Pulmonary artery endothelial cell (primary cell): Measurements from ENCODE around the gene DRAP1. TPM values are rescaled to one million over a fixed set of nuclear protein-coding genes. Genes with fewer than 3 reads are reported as not detected.
"Not testable (repeated sequence)": the region's sequence is repeated elsewhere in the genome, so short reads cannot be mapped to it uniquely, and the experiment has no call there.

Experiments
- DNase-seq: peaks from one replicate; pipeline ENCODE4 v3.0.0-alpha.2; 2011; ENCODE audit warnings: low read depth, low spot score
- total RNA-seq: library from RNA; depleted of rRNA; stranded (reverse); fragments of >200 nt; gene quantifications from 2 replicates; pipeline ENCODE4 v1.2.3, GENCODE V29; 2014

DRAP1 gene
- total RNA-seq, 1 donor from 2014 or later: 187 TPM

DNA sequence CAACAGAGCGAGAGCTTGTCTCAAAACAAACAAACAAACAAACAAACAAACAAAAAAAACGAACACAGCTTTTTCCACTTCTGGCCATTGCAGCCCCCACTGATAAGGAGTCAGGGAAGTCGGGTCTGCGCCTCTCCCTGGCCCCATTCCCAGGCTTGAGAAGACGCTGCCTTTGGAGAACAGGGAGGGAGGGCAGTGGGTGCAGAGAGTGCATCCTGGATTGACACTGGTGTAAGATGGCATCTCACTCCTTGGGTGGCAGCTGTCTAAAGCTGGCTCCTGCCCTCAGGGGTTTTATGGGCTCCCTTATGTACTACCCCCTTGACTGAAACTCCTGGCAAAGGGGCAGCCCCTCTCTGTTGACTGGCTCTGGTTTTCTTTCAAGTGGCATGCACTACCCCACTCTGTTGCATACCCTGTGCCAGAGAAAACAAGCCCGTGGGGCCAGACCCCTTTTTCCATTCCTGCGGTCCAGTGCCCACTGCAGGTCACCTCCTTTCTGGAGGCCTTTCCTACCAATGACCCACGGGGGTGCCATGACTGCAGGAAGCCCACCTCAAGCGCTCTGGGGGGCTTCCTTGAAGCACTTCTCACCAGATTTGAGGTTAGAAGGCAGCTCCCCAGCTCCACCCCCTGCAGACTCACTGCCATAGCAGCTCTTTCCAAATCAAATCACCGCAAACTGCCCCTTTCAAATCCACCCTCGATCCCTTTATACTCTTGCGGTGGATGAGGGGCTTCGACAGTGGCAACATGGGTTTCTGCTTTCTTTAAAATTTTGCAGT is 12.7 kb downstream of the DRAP1 start:
- no peak for DNase-seq

DNA sequence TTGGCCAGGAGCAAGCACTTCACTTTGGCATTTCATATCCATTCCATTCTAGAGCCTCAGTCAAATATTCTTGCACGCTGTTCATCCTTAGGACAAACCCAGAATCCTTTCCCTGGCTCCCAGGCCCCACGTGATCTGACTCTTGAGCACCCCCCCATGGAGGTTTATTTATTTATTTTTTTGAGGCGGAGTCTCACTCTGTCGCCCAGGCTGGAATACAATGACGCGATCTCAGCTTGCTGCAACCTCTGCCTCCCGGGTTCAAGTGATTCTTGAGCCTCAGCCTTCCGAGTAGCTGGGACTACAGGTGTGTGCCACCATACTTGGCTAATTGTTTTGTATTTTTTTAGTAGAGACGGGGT is 13.3 kb downstream of the DRAP1 start:
- DNase-seq: no peak

- DNase-seq: no peak
Observed at GRCh38 chr11:65934014-65934413, 14.8 kb downstream of the DRAP1 start.

- DNase-seq: no peak
Observed at GRCh38 chr11:65937766-65938165, 18.5 kb downstream of the DRAP1 start.

DNA sequence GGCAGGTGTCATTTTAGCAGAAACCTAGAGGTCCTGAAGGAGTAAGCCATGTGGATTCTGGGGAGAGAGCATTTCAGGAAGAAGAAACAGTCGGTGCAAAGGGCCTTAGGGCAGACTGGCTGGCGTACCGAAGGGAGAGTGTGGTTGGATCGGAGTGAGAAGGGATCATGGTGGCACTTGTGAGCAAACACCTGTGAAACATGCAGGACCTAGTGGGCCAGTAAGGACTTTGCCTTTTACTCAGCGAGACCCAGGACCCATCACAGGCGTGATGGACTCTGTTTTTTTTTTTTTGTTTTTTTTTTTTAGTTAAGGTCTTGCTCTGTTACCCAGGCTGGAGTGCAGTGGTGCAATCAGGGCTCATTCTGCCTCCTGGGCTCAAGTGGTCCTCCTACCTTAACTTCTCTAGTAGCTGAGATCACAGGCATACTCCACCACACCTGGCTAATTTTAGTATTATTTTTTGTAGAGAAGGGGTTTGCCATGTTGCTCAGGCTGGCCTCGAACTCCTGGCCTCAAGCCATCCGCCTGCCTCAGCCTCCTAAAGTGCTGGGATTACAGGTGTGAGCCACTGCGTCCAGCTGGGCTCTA is 22.6 kb downstream of the DRAP1 start:
- no peak for DNase-seq

GRCh38 chr11:65942531-65942930 is 23.3 kb downstream of the DRAP1 start:
- no peak for DNase-seq

- no peak for DNase-seq
Observed at GRCh38 chr11:65944191-65944590, 25.0 kb downstream of the DRAP1 start.

DNA sequence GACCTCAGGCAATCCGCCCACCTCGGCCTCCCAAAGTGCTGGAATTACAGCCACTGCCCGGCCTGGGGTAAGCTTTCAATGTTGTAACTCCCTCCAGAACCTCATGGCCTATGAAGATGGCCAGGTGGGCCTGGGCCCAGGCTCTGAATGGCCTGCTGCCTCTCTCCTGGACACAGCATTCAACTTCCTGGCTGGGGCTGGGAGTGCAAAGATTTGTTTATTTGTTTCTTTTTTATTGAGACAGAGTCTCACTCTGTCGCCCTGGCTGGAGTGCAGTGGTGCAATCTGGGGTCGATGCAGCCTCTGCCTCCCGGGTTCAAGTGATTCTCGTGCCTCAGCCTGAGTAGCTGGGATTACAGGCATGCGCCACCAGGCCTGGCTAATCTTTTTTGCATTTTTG is 25.5 kb downstream of the DRAP1 start:
- DNase-seq: no peak

DNA sequence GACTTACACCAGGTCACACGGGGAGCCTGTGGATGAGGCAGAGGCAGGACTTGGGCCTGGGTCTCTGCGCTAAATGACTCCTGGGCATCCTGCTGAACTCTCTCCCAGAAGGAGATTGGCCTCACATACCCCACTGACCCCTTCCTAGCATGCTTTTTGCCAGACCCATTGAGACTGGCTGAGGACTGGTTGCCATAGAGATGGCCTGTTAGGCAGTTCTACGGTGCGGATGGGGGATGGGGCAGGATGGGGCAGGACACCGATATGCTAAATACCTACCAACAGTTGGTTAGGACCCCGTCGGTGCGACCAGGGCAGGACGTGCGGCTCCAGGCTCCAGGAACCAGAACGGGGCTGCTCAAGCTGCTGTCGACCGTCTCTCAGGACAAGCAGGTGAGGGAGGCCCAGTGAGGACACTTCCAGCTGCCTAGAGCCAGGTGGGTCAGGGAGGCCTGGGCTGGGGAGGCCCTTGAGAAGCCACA is 26.2 kb downstream of the DRAP1 start, which contains the start of gene TSGA10IP:
Gene TSGA10IP, plus strand, starts transcription at position 51 of the 482 bp plus-strand sequence. Its CDS starts 196 bp downstream, at position 247.
- no peak for DNase-seq

DNA sequence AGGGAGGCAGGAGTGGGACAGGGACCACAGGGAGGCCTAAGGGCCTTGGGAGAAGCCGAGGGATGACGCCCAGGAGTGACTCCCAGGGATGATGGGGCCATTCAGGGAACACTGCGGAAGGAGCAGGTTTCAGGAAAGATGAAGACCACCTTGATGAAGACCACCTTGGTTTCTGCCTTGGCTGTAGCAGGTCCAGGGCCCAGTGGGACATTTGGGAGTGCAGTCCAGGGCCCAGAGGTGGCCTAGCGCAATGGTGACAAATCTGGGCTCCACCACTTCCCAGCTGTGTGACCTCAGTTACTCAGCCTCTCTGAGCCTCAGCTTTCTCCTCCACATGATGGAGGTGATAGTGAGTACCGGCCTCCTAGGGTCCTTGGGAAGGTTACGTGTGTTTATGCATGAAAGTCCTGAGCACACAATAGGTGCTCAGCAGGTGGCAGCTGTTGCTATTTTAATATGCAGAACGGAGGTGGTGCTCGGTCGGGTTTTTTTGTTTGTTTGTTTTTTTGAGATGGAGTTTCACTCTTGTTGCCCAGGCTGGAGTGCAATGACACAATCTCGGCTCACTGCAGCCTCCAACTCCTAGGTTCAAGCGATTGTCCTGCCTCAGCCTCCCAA is 26.8 kb downstream of the DRAP1 start:
- no peak for DNase-seq

DNA sequence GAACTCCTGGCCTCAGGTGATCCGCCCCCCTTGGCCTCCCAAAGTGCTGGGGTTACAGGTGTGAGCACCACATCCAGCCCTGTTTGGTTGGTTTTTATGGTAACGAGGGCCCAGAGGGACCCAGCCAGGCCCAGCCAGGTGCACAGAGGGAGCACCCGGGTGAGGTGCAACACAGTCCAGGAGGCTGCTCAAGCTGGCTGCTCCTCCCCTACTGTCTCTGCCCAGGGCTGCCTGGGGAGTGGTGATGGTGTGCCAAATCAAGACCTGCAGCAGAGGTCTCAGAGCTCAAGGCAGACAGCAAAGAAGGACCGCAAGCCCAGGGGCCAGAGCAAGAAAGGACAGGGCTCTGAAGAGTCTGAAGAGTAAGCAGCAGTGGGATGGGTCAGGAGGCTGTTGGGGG is 27.4 kb downstream of the DRAP1 start:
- no peak for DNase-seq

DNA sequence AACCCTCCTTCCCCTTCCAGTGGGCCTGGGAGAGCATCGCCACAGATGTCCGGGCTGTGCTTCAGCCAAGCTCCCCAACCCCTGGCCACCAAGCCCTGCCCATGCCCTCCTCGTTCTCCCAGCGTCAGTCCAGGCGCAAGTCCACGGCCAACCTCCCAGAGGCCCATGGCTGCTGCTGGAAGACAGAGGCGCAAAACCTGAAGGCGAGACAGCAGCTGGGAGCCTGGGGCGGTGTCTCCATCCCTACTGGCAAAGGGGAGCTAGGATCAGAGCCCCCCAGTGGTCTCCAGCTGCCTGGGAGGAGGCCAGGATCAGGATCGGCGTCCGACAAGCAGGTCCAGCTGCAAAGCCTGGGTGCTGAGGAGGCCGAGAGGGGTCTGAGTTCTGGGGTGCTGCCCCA is 27.9 kb downstream of the DRAP1 start:
- no peak for DNase-seq

GRCh38 chr11:65947603-65948125 is 28.4 kb downstream of the DRAP1 start:
- no peak for DNase-seq

- DNase-seq: not testable (repeated sequence)
Observed at GRCh38 chr11:65950711-65951110, 31.5 kb downstream of the DRAP1 start.

GRCh38 chr11:65951641-65952040 is 32.4 kb downstream of the DRAP1 start:
- DNase-seq: not testable (repeated sequence)

- DNase-seq: no peak
Observed at GRCh38 chr11:65952052-65952521, 32.9 kb downstream of the DRAP1 start.

DNA sequence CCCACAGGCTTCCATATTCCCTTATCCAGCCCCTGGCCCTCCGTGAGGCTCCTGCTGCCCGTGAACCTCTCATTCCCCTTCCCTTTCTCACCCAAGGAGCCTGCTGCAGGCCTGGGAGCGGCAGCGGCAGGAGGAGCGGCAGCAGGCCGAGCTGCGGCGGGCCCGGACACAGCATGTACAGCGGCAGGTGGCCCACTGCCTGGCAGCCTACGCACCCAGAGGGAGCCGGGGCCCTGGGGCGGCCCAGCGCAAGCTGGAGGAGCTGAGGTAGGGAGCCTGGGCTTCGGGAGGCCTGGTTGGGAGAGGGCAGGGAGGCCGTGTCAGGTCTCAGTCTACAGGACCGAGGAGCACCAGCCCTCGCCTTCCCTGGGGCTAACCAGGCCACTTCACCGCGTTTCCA is 34.2 kb downstream of the DRAP1 start:
- no peak for DNase-seq

DNA sequence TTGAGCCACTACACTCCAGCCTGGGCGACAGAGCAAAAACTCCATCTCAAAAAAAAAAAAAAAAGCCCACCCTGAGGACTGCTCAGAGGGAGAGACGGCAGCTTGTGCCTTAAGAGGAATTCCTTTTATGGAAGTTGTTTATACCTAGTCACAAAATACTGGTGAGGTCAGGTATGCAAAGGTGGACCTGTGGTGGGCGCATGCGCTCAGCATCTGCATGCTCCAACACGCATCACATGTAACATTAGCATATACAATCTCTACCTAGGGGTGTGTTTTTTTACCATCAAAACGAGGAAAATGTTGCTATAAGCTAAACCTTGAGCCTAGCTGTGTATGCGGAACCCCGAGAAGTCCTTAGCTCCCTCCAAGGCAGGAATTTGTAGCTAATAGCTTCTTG is 35.5 kb downstream of the DRAP1 start:
- DNase-seq: no peak

- DNase-seq: no peak
Observed at GRCh38 chr11:65958291-65958690, 39.1 kb downstream of the DRAP1 start.

DNA sequence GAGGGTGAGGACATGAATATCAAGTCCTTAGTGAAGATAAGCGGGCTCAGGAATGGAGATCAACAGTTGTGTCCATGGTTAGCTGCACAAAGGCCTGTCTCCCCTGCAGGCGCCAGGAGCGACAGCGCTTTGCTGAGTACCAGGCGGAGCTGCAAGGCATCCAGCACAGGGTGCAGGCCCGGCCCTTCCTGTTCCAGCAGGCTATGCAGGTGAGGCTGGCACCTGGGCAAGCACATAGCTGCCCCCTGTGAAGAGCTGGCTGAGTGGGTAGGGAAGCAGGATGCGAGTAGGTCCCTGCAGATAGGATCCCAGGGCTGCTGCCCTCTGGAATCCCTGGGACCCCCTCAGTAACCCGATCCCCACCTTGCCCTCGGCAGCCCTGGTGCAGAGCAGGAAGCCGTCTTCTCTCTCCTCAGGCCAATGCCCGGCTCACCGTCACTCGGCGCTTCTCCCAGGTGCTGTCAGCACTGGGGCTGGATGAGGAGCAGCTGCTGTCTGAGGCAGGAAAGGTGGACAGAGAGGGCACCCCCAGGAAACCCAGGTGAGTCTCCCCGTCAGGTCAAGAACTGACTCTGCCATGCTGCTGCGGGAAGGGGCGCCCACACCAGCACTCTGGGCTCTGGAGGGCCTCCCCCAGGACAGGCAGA is 39.7 kb downstream of the DRAP1 start:
- DNase-seq: no peak

- DNase-seq: no peak
Observed at GRCh38 chr11:65960824-65961266, 41.6 kb downstream of the DRAP1 start.
